ENCODE measurements around the gene NSUN2. TPM values are rescaled to one million over a fixed set of nuclear protein-coding genes. Genes with fewer than 3 reads are reported as not detected.

The NSUN2 gene
- total and polyA plus RNA-seq, 2 experiments from 2014 or later, result 65.4 to 112 TPM

- TF ChIP-seq NANOG (IDR thresholded peaks at IDR 0.05; ENCODE audit: borderline replicate concordance) (no peak), POLR2AphosphoS5 (IDR thresholded peaks at IDR 0.05; ENCODE audit: low read depth) (no peak), REST (IDR thresholded peaks at IDR 0.05; ENCODE audit: unreplicated experiment) (no peak), JUNB (IDR thresholded peaks at IDR 0.05; ENCODE audit: unreplicated experiment) (no peak), ETS1 (IDR thresholded peaks at IDR 0.05) (no peak), ZNF114 (CRISPR knock-in tag; IDR thresholded peaks at IDR 0.05) (no peak), STAT1 (IDR thresholded peaks at IDR 0.05; ENCODE audit: unreplicated experiment) (no peak), CTCF (conservative IDR thresholded peaks at IDR 0.05; ENCODE audit: low read depth in 2 of 2) (no peak)
These were observed 29.2 kb downstream of the NSUN2 start (continued) for GRCh38 chr5:6603643-6604042.

GRCh38 chr5:6602441-6602840 lies 30.4 kb downstream of the NSUN2 start:
- no peaks in the 10 kb centered on the region for H3K9me2 ChIP-seq (ENCODE audit: insufficient read depth)
- no peak for DNase-seq (ENCODE audit: low spot score)
- no peaks in the 10 kb centered on the region for H3K27me3 ChIP-seq (ENCODE audit: insufficient read depth)
- Mint-ChIP-seq H3K27me3 (ENCODE audit: insufficient read depth, low read depth, poor library complexity) (peaks cover 10% of the 10 kb centered on the region), H3K4me3 (no peak overlapping the region), H3K27ac (no peak overlapping the region), H3K4me1 (no peaks in the 10 kb centered on the region), H3K36me3 (ENCODE audit: low read depth) (peaks cover 95% of the 10 kb centered on the region), H3K9me3 (no peaks in the 10 kb centered on the region)
- H3K36me3 ChIP-seq (ENCODE audit: insufficient read depth), result peaks cover 71% of the 10 kb centered on the region
- no peaks in the 10 kb centered on the region for H3K4me1 ChIP-seq (ENCODE audit: insufficient read depth)
- no peak for ATAC-seq
- peaks cover 49% of the 10 kb centered on the region for H4K20me1 ChIP-seq (replicated peaks; ENCODE audit: insufficient read depth)
- H3K79me2 ChIP-seq (replicated peaks; ENCODE audit: insufficient read depth), result no peaks in the 10 kb centered on the region
- H3F3A ChIP-seq (replicated peaks; ENCODE audit: low read depth), result no peaks in the 10 kb centered on the region
- no peak overlapping the region for H2AFZ ChIP-seq
- no peak overlapping the region for H3K27ac ChIP-seq (ENCODE audit: low read depth)
- no peak overlapping the region for H3K4me2 ChIP-seq
- no peak overlapping the region for H3K4me3 ChIP-seq
- no peak for TF ChIP-seq EZH2phosphoT487 (IDR thresholded peaks at IDR 0.05; ENCODE audit: unreplicated experiment)
- TF ChIP-seq ZNF114 (CRISPR knock-in tag; IDR thresholded peaks at IDR 0.05), result no peak
- no peak for TF ChIP-seq POLR2AphosphoS5 (IDR thresholded peaks at IDR 0.05; ENCODE audit: low read depth)
- no peak for TF ChIP-seq REST (IDR thresholded peaks at IDR 0.05; ENCODE audit: unreplicated experiment)
- TF ChIP-seq CREB1 (CRISPR knock-in tag; IDR thresholded peaks at IDR 0.05; ENCODE audit: low read depth), result no peak
- no peak for TF ChIP-seq EZH2 (IDR thresholded peaks at IDR 0.05; ENCODE audit: low read depth, unreplicated experiment)
